K562 (cell line): ENCODE measurements around the gene TP53BP2. TPM values are rescaled to one million over a fixed set of nuclear protein-coding genes. Genes with fewer than 3 reads are reported as not detected.

Source experiments
- ATAC-seq: fragments of 200-7000 bp; cut with Tn5 transposase; 3 replicates; pipeline ENCODE4 v1.9.1; 2020; ENCODE audit warnings: moderate library complexity
- BruUV-seq: library from RNA; stranded (reverse); fragments of 400-500 nt; replicated peaks from 2 replicates; lab custom pipeline; 2021; lab: Mats Ljungman, UMichigan
- CTCF ChIA-PET: fragments of 300-600 bp; formaldehyde crosslinking; extraction: SDS; loops from one replicate; lab custom pipeline; 2021; ENCODE audit warnings: low intra/inter-chr PET ratio; lab: Yijun Ruan, JAX
- POLR2A ChIA-PET: fragments of 300-600, 350-650 bp; sonication (Branson Sonifier 250); formaldehyde crosslinking; extraction: SDS; loops from one replicate; lab custom pipeline; 2021; ENCODE audit warnings: antibody characterized with exemption, inconsistent platforms; lab: Yijun Ruan, JAX
- DNase-seq, 4 experiments: peaks; one replicate each; pipeline versions ENCODE4 v3.0.0 to v3.0.0-alpha.2; 2011 to 2018; ENCODE audit warnings: low spot score in 3 of 4, mixed read lengths in 3 of 4; ENCODE audit errors: extremely low read depth in 1 of 4
- FAIRE-seq: peaks from 2 replicates; lab custom pipeline; 2011; peaks lifted over from hg19 to GRCh38; lab: Jason Lieb, UNC
- H2AFZ ChIP-seq: 2 replicates; pipeline ENCODE4 v1.6.0; 2011; ENCODE audit warnings: low read depth, low read length, control low read depth, inconsistent platforms
- H3K27ac ChIP-seq: fragments of 200-600 bp; 3 replicates; pipeline ENCODE4 v1.8.0; 2011; ENCODE audit warnings: low read depth, mild to moderate bottlenecking, control low read depth, inconsistent platforms, low read length, moderate library complexity, mixed read lengths; ENCODE audit errors: extremely low read depth
- H3K27me3 ChIP-seq, 2 experiments: fragments of 300-600 bp in 1 of 2; 2 replicates in 1 of 2; 3 replicates in 1 of 2; pipeline versions ENCODE4 v1.6.0 to v1.8.0; 2011; ENCODE audit warnings: inconsistent platforms in 2 of 2, low read length in 2 of 2, mild to moderate bottlenecking in 1 of 2, mixed read lengths in 1 of 2, moderate library complexity in 1 of 2; ENCODE audit not compliant: control insufficient read depth in 2 of 2, insufficient read depth in 2 of 2
- H3K36me3 ChIP-seq: fragments of 300-600 bp; 3 replicates; pipeline ENCODE4 v1.8.0; 2011; ENCODE audit warnings: mild to moderate bottlenecking, low read length, inconsistent platforms; ENCODE audit not compliant: control insufficient read depth, insufficient read depth
- H3K4me1 ChIP-seq, 2 experiments: fragments of 200-600 bp in 1 of 2; replicated peaks in 1 of 2; 2 replicates in 1 of 2; 3 replicates in 1 of 2; pipeline versions ENCODE4 v1.5.1 to v1.8.0; 2011; ENCODE audit warnings: inconsistent platforms in 2 of 2, low read length in 2 of 2, mild to moderate bottlenecking in 1 of 2, mixed read lengths in 1 of 2, moderate library complexity in 1 of 2; ENCODE audit not compliant: control insufficient read depth in 2 of 2, insufficient read depth in 2 of 2
- H3K4me2 ChIP-seq: 2 replicates; pipeline ENCODE4 v1.6.1; 2011; ENCODE audit warnings: low read length, control low read depth, inconsistent platforms, mixed read lengths; ENCODE audit not compliant: insufficient read depth
- H3K4me3 ChIP-seq: fragments of 200-600 bp; sonication (generic), shearing (Covaris generic); 2 replicates; pipeline ENCODE4 v1.5.1; 2016; ENCODE audit warnings: control low read depth, inconsistent platforms
- H3K79me2 ChIP-seq: fragments of 200-600 bp; 3 replicates; pipeline ENCODE4 v1.8.0; 2011; ENCODE audit warnings: low read length, inconsistent platforms; ENCODE audit not compliant: control insufficient read depth, insufficient read depth
- H3K9ac ChIP-seq, 2 experiments: 2 replicates each; pipeline versions ENCODE4 v1.6.0 to v1.6.1; 2011; ENCODE audit warnings: low read depth in 2 of 2, low read length in 2 of 2, control low read depth in 1 of 2, inconsistent platforms in 1 of 2, mild to moderate bottlenecking in 1 of 2, mixed read lengths in 1 of 2; ENCODE audit not compliant: insufficient read depth in 1 of 2
- H3K9me1 ChIP-seq: one replicate; pipeline ENCODE4 v1.6.0; 2011; ENCODE audit warnings: inconsistent platforms, mild to moderate bottlenecking, low read length, moderate library complexity; ENCODE audit not compliant: control insufficient read depth, insufficient read depth
- H3K9me3 ChIP-seq: replicated peaks from 2 replicates; pipeline ENCODE4 v1.5.1; 2011; ENCODE audit warnings: low read depth, low read length, inconsistent platforms; ENCODE audit not compliant: control insufficient read depth, insufficient read depth
- H4K20me1 ChIP-seq: replicated peaks from 2 replicates; pipeline ENCODE4 v1.6.1; 2011; ENCODE audit warnings: low read length, inconsistent platforms, mixed read lengths; ENCODE audit not compliant: control insufficient read depth, insufficient read depth
- ATF7 ChIP-seq: fragments of 450-650 bp; IDR thresholded peaks from 2 replicates; pipeline ENCODE4 v1.7.1; 2014; ENCODE audit warnings: mild to moderate bottlenecking, moderate library complexity
- BRD9 ChIP-seq: fragments of 450-650 bp; IDR thresholded peaks from 2 replicates; pipeline ENCODE4 v1.6.1; 2018; ENCODE audit warnings: low read depth; ENCODE audit not compliant: partially characterized antibody
- FIP1L1 ChIP-seq: fragments of 200-400 bp; formaldehyde crosslinking; IDR thresholded peaks from 2 replicates; pipeline ENCODE4 v1.6.1; 2018; ENCODE audit warnings: mild to moderate bottlenecking, low read depth, low read length; ENCODE audit not compliant: poor library complexity, severe bottlenecking
- MED1 ChIP-seq: sonication (generic); formaldehyde crosslinking; IDR thresholded peaks from 2 replicates; pipeline ENCODE4 v1.8.1; 2023; ENCODE audit warnings: missing genetic modification reagents, borderline replicate concordance
- MYNN ChIP-seq, 2 experiments: sonication (generic); formaldehyde crosslinking in 1 of 2; IDR thresholded peaks; 2 replicates each; pipeline versions ENCODE4 v1.5.0 to v1.6.1; 2016 to 2020; ENCODE audit warnings: antibody characterized with exemption in 1 of 2, missing genetic modification reagents in 1 of 2
- NCOA1 ChIP-seq: fragments of 450-650 bp; IDR thresholded peaks from 2 replicates; pipeline ENCODE4 v1.6.1; 2016; ENCODE audit warnings: low read depth
- NFYB ChIP-seq: IDR thresholded peaks from 2 replicates; pipeline ENCODE4 v1.6.1; 2011; ENCODE audit warnings: mild to moderate bottlenecking, moderate library complexity; ENCODE audit not compliant: insufficient read length; ENCODE audit errors: extremely low read depth
- RAD21 ChIP-seq, 2 experiments: fragments of 250-450 bp in 1 of 2; fragments of 450-650 bp in 1 of 2; sonication (Bioruptor Pico) in 1 of 2; formaldehyde crosslinking in 1 of 2; IDR thresholded peaks in 1 of 2; conservative IDR thresholded peaks in 1 of 2; 2 replicates each; pipeline versions ENCODE4 v1.4.0 to v1.8.0; 2020 to 2022; ENCODE audit warnings: mild to moderate bottlenecking in 2 of 2, moderate library complexity in 1 of 2
- SMARCA5 ChIP-seq: fragments of 450-650 bp; IDR thresholded peaks from 2 replicates; pipeline ENCODE4 v1.6.1; 2016
- SRSF9 ChIP-seq: fragments of 200-400 bp; formaldehyde crosslinking; IDR thresholded peaks from 2 replicates; pipeline ENCODE4 v1.6.1; 2017; ENCODE audit warnings: low read depth, low read length, borderline replicate concordance
- ZNF232 ChIP-seq: sonication (generic); formaldehyde crosslinking; IDR thresholded peaks from 2 replicates; pipeline ENCODE4 v1.8.0; 2022; ENCODE audit warnings: mild to moderate bottlenecking, missing genetic modification reagents
- ZNF507 ChIP-seq: conservative IDR thresholded peaks from 2 replicates; pipeline ENCODE4 v1.6.1; 2017; ENCODE audit warnings: missing genetic modification characterization, missing compliant biosample characterization
- ZNF57 ChIP-seq: fragments of 450-650 bp; formaldehyde crosslinking; IDR thresholded peaks from 2 replicates; pipeline ENCODE4 v1.4.0; 2020; ENCODE audit warnings: mild to moderate bottlenecking, moderate library complexity
- ZNF76 ChIP-seq: fragments of 250-450 bp; sonication (Bioruptor Pico); IDR thresholded peaks from 2 replicates; pipeline ENCODE4 v1.4.0; 2020; ENCODE audit warnings: mild to moderate bottlenecking, moderate library complexity, borderline replicate concordance
- WGBS: fragments of 100-300 bp; shearing (Covaris generic); methylation state at CpG from one replicate; pipeline ENCODE4 v1.1.6; 2016; ENCODE audit warnings: low coverage, mixed read lengths; ENCODE audit not compliant: insufficient coverage; ENCODE audit errors: missing lambda C conversion rate; 5-methylcytosine and 5-hydroxymethylcytosine counted together
- in situ Hi-C: fragments of 300-500 bp; cut with MboI; formaldehyde crosslinking; loops from 4 replicates; pipeline ENCODE4 v1.15.0; 2018; ENCODE audit warnings: inconsistent platforms, mixed read lengths
- intact Hi-C: fragments of 100-400 bp; cut with micrococcal nuclease; formaldehyde crosslinking; loops from 2 replicates; pipeline ENCODE4 v1.14.2; 2022
- polyA plus RNA-seq, 8 experiments: library from polyadenylated mRNA; depleted of rRNA in 4 of 8; stranded (reverse) in 5 of 8; unstranded in 3 of 8; fragments of >200 nt; fragmentation: Nextera tagmentation in 2 of 8; fragmentation: Illumina TruSeq in 1 of 8; extraction: Ambion mirVana in 2 of 8; extraction: Trizol in 1 of 8; gene quantifications; 2 replicates each; pipeline versions ENCODE4 v1.2.1 to v1.2.3, GENCODE V29; 2011 to 2014; ENCODE audit warnings: inconsistent platforms in 1 of 8, missing spikeins in 1 of 8
- total RNA-seq, 7 experiments: library from RNA; depleted of rRNA in 6 of 7; stranded (reverse); fragments of >200 nt in 6 of 7; fragmentation: Illumina TruSeq in 2 of 7; extraction: Trizol in 2 of 7; gene quantifications; 2 replicates each; pipeline versions ENCODE4 v1.2.1 to v1.2.3, GENCODE V29; 2011 to 2021; ENCODE audit warnings: low replicate concordance in 1 of 7
- TF ChIP-seq, protein P1 (sequence below): fragments of 250-450 bp; sonication (Bioruptor Pico); IDR thresholded peaks from 2 replicates; pipeline ENCODE4 v1.5.0; 2021; ENCODE audit warnings: mild to moderate bottlenecking, moderate library complexity
- TF ChIP-seq, protein P2 (sequence below): fragments of 450-650 bp; IDR thresholded peaks from 2 replicates; pipeline ENCODE4 v1.6.1; 2016; ENCODE audit warnings: borderline replicate concordance
- TF ChIP-seq, protein P3 (sequence below): sonication (generic); formaldehyde crosslinking; IDR thresholded peaks from 2 replicates; pipeline ENCODE4 v1.8.0; 2022; ENCODE audit warnings: missing genetic modification reagents, mild to moderate bottlenecking, moderate library complexity, borderline replicate concordance

The TP53BP2 gene
- total and polyA plus RNA-seq, 9 of the 15 experiments (the other 6 are each of a cell fraction or from before 2014, with no cell fraction given): 17.0 to 69.6 (median 40.1) TPM

DNA sequence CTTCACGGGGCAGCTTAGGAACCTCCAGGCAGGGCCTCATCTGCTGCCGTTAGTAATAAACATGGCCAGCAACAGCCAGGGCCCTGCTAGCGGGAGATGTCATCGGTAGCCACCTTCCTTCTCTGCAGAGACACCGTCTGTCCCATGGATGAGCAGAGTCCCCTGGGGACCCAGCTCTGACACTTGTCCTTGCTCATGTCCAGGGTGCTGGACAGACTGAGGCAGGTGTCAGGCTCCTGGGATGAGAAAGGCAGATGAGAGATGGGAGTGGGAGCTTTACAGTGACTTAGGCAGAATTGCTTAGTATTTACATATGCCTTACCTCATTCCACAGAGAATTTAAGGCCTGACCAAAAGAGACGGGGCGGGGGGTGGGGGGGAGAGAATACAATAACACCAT lies 108.4 kb downstream of the TP53BP2 start:
- no peaks in the 10 kb centered on the region for H3K9me3 ChIP-seq
- H3K79me2 ChIP-seq: peaks cover 3% of the 10 kb centered on the region; the same call in 1 of the 3 replicates
- H4K20me1 ChIP-seq: no peaks in the 10 kb centered on the region
- H3K4me1 ChIP-seq: peaks cover 0 to 8% of the 10 kb centered on the region in 2 experiments; a peak in 2 of 5 replicates
- no peaks in the 10 kb centered on the region for H3K9me1 ChIP-seq
- no TSS peak for BruUV-seq
- H3K4me3 ChIP-seq: no peak overlapping the region
- POLR2A ChIA-PET: interaction anchor here (0.6 to 2.6 kb wide), 9 partner anchors 9 to 190 kb away, joined by 3 to 9 read pairs (median 3); no protein-coding TSS in a partner anchor
- WGBS: 85% methylated on average over 5 of the region's 7 CpGs
- peak overlapping the region in 1 of 2 experiments; percentile 30; a peak in 2 of 4 replicates for H3K9ac ChIP-seq
- H3K27me3 ChIP-seq: no peaks in the 10 kb centered on the region
- ATAC-seq (no peak; the same call in 2 of the 3 replicates), FAIRE-seq (no peak), DNase-seq (no peak)
- CTCF ChIA-PET: no interaction called here
- intact Hi-C loops: no loop called here
- no peak overlapping the region for H2AFZ ChIP-seq
- H3K27ac ChIP-seq: no peak overlapping the region
- no peak overlapping the region for H3K4me2 ChIP-seq
- peaks cover 39% of the 10 kb centered on the region for H3K36me3 ChIP-seq
- in situ Hi-C loops: no loop called here
- TF ChIP-seq, protein P1, sequence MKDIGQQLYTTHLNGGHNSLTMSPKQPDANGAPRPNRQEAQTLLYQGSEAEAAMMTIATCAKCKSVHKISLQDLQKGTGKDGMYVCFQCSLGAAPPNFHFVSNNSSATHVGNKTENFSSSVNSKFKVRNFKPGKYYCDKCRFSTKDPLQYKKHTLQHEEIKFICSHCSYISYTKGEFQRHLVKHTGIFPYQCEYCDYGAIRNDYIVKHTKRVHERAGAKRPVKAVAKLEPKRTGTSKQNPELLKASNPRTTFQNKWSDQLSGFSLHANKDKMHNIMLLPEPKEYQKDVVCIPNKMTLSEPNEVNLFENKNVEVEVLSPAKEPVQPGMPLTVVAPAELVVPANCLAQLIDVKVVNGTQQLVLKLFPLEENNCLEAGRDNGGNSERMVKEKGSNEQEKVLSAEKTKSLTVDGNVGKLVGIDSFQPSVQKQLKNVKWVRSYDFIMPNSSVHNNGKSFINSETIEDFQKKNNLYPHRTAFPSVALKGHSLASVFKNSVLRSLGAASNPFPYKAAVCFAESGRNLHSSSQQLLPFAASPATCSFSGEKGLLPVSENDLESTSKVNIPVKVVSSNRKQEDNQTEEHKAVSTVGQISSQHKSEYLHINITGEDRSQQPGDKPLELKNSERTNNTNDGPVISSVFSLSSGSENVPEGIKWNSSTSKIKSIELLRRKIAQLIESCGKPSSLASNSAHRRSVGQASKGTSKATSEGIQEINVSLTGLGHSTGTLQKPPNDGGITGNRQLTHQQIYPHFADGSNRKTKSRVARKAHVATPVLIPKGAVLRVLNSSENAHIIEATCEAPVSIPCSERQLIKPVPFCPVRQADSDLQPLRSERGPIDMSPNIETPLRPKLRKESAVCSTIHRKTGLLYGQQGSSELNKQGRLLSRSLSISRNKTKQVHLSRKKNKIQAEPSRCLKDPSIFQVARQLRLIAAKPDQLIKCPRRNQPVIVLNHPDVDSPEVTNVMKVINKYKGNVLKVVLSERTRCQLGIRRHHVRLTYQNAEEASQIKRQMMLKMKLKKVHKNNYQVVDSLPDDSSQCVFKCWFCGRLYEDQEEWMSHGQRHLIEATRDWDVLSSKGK: no peak
- no peak for TF ChIP-seq BRD9
- TF ChIP-seq ZNF57: no peak
- no peak for TF ChIP-seq MYNN (IDR thresholded peaks at IDR 0.05)
- no peak for TF ChIP-seq MYNN (CRISPR knock-in tag; IDR thresholded peaks at IDR 0.05)
- no peak for TF ChIP-seq RAD21 (CRISPR knock-in tag; conservative IDR thresholded peaks at IDR 0.05 in 1 of 2, IDR thresholded peaks at IDR 0.05 in 1 of 2)
- TF ChIP-seq MED1 (CRISPR knock-in tag): no peak
- no peak for TF ChIP-seq ZNF232
- TF ChIP-seq ZNF76: no peak
- TF ChIP-seq, protein P2, sequence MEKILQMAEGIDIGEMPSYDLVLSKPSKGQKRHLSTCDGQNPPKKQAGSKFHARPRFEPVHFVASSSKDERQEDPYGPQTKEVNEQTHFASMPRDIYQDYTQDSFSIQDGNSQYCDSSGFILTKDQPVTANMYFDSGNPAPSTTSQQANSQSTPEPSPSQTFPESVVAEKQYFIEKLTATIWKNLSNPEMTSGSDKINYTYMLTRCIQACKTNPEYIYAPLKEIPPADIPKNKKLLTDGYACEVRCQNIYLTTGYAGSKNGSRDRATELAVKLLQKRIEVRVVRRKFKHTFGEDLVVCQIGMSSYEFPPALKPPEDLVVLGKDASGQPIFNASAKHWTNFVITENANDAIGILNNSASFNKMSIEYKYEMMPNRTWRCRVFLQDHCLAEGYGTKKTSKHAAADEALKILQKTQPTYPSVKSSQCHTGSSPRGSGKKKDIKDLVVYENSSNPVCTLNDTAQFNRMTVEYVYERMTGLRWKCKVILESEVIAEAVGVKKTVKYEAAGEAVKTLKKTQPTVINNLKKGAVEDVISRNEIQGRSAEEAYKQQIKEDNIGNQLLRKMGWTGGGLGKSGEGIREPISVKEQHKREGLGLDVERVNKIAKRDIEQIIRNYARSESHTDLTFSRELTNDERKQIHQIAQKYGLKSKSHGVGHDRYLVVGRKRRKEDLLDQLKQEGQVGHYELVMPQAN: no peak
- TF ChIP-seq FIP1L1: no peak
- TF ChIP-seq NFYB: no peak
- TF ChIP-seq ZNF507 (tag): no peak
- TF ChIP-seq SRSF9: no peak
- no peak for TF ChIP-seq SMARCA5
- TF ChIP-seq, protein P3, sequence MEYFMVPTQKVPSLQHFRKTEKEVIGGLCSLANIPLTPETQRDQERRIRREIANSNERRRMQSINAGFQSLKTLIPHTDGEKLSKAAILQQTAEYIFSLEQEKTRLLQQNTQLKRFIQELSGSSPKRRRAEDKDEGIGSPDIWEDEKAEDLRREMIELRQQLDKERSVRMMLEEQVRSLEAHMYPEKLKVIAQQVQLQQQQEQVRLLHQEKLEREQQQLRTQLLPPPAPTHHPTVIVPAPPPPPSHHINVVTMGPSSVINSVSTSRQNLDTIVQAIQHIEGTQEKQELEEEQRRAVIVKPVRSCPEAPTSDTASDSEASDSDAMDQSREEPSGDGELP: no peak
- no peak for TF ChIP-seq ATF7
- no peak for TF ChIP-seq NCOA1
